ENCODE measurements around the gene AHCYL2.

- TF ChIP-seq GATA2 (IDR thresholded peaks at IDR 0.05; ENCODE audit: low read depth, low read length): no peak
- TF ChIP-seq GATA3 (IDR thresholded peaks at IDR 0.05; ENCODE audit: low read depth, low read length): no peak
Observed at GRCh38 chr7:129281163-129281562, 56.3 kb downstream of the AHCYL2 start.
